WTC11 (cell line): ENCODE measurements around the gene PTCH1. TPM values are rescaled to one million over a fixed set of nuclear protein-coding genes. Genes with fewer than 3 reads are reported as not detected.

ENCODE experiments used
- ATAC-seq: fragments of 200-7000 bp; cut with Tn5 transposase; 2 replicates; pipeline ENCODE4 v1.10.0; 2021; ENCODE audit warnings: mild to moderate bottlenecking, moderate library complexity
- CTCF ChIA-PET: fragments of 300-600 bp; sonication (Branson Sonifier 250); formaldehyde crosslinking; loops from one replicate; lab custom pipeline; 2021; ENCODE audit warnings: antibody characterized with exemption; lab: Charles Lee
- POLR2A ChIA-PET: fragments of 350-600 bp; sonication (Branson Sonifier 250); formaldehyde crosslinking; loops from one replicate; lab custom pipeline; 2021; ENCODE audit warnings: antibody characterized with exemption; lab: Charles Lee
- DNase-seq: peaks from one replicate; pipeline ENCODE4 v3.0.0; 2021; ENCODE audit warnings: low spot score
- H3K27ac Mint-ChIP-seq: 2 replicates; pipeline ENCODE4 v1.8.0; 2021; ENCODE audit warnings: mixed read lengths
- H3K27me3 Mint-ChIP-seq: 2 replicates; pipeline ENCODE4 v1.8.0; 2021; ENCODE audit warnings: low read depth, mild to moderate bottlenecking, moderate library complexity, mixed read lengths
- H3K36me3 Mint-ChIP-seq: 2 replicates; pipeline ENCODE4 v1.8.0; 2021; ENCODE audit warnings: mixed read lengths
- H3K4me1 Mint-ChIP-seq: 2 replicates; pipeline ENCODE4 v1.8.0; 2022; ENCODE audit warnings: mixed read lengths
- H3K4me3 Mint-ChIP-seq: 2 replicates; pipeline ENCODE4 v1.8.0; 2021; ENCODE audit warnings: mild to moderate bottlenecking, moderate library complexity, mixed read lengths
- H3K9me3 Mint-ChIP-seq: 2 replicates; pipeline ENCODE4 v1.8.0; 2021; ENCODE audit warnings: mixed read lengths
- CREM ChIP-seq: sonication (generic); formaldehyde crosslinking; IDR thresholded peaks from 2 replicates; pipeline ENCODE4 v1.8.1; 2022; ENCODE audit warnings: mild to moderate bottlenecking, missing genetic modification reagents, moderate library complexity
- ESRRA ChIP-seq: sonication (generic); formaldehyde crosslinking; IDR thresholded peaks from 2 replicates; pipeline ENCODE4 v1.8.1; 2022; ENCODE audit warnings: mild to moderate bottlenecking, missing genetic modification reagents, borderline replicate concordance
- GRHL2 ChIP-seq: fragments of 250-450 bp; sonication (Bioruptor Pico); IDR thresholded peaks from 2 replicates; pipeline ENCODE4 v1.8.0; 2022; ENCODE audit warnings: mild to moderate bottlenecking, moderate library complexity; ENCODE audit not compliant: insufficient replicate concordance, severe bottlenecking
- JAZF1 ChIP-seq: fragments of 250-450 bp; sonication (Bioruptor Pico); IDR thresholded peaks from 2 replicates; pipeline ENCODE4 v1.9.0; 2021; ENCODE audit warnings: moderate library complexity, mild to moderate bottlenecking, inconsistent platforms
- JUN ChIP-seq: sonication (generic); formaldehyde crosslinking; IDR thresholded peaks from 2 replicates; pipeline ENCODE4 v1.8.0; 2023; ENCODE audit warnings: mild to moderate bottlenecking, missing genetic modification reagents
- NFYB ChIP-seq: sonication (generic); formaldehyde crosslinking; conservative IDR thresholded peaks from 2 replicates; pipeline ENCODE4 v1.8.0; 2022; ENCODE audit warnings: low read depth, missing genetic modification reagents
- NR1H2 ChIP-seq: sonication (generic); formaldehyde crosslinking; IDR thresholded peaks from 2 replicates; pipeline ENCODE4 v1.9.0; 2021; ENCODE audit warnings: mild to moderate bottlenecking, moderate library complexity, missing genetic modification reagents
- NR3C1 ChIP-seq: sonication (generic); formaldehyde crosslinking; conservative IDR thresholded peaks from 2 replicates; pipeline ENCODE4 v1.8.1; 2023; ENCODE audit warnings: low read depth, mild to moderate bottlenecking, missing genetic modification reagents
- OVOL2 ChIP-seq: fragments of 250-450 bp; sonication (Bioruptor Pico); IDR thresholded peaks from 2 replicates; pipeline ENCODE4 v1.9.0; 2021; ENCODE audit warnings: mild to moderate bottlenecking, borderline replicate concordance
- TEAD1 ChIP-seq: sonication (generic); formaldehyde crosslinking; IDR thresholded peaks from 2 replicates; pipeline ENCODE4 v1.8.0; 2022; ENCODE audit warnings: mild to moderate bottlenecking, missing genetic modification reagents
- ZNF121 ChIP-seq: sonication (generic); formaldehyde crosslinking; IDR thresholded peaks from 2 replicates; pipeline ENCODE4 v1.8.0; 2023; ENCODE audit warnings: missing genetic modification reagents
- ZNF263 ChIP-seq: sonication (generic); formaldehyde crosslinking; IDR thresholded peaks from 2 replicates; pipeline ENCODE4 v1.8.1; 2022; ENCODE audit warnings: low read depth, mild to moderate bottlenecking, moderate library complexity, missing genetic modification reagents
- ZNF416 ChIP-seq: fragments of 250-450 bp; sonication (Bioruptor Pico); IDR thresholded peaks from 2 replicates; pipeline ENCODE4 v1.9.0; 2021; ENCODE audit warnings: mild to moderate bottlenecking, inconsistent platforms
- total RNA-seq: library from RNA; stranded (reverse); gene quantifications from 3 replicates; pipeline ENCODE4 v1.2.3, GENCODE V29; 2021
- TF ChIP-seq, protein P1 (sequence below): sonication (generic); formaldehyde crosslinking; IDR thresholded peaks from 2 replicates; pipeline ENCODE4 v1.8.1; 2022; ENCODE audit warnings: missing genetic modification reagents, borderline replicate concordance
- TF ChIP-seq, protein P2 (sequence below): sonication (generic); formaldehyde crosslinking; conservative IDR thresholded peaks from 2 replicates; pipeline ENCODE4 v1.8.1; 2022; ENCODE audit warnings: mild to moderate bottlenecking, missing genetic modification reagents
- TF ChIP-seq, protein P3 (sequence below): sonication (generic); formaldehyde crosslinking; IDR thresholded peaks from 2 replicates; pipeline ENCODE4 v1.8.1; 2023; ENCODE audit warnings: mild to moderate bottlenecking, missing genetic modification reagents, moderate library complexity
- TF ChIP-seq, protein P4 (sequence below): fragments of 250-450 bp; sonication (Bioruptor Pico); IDR thresholded peaks from 2 replicates; pipeline ENCODE4 v1.9.0; 2021; ENCODE audit warnings: mild to moderate bottlenecking, borderline replicate concordance
- TF ChIP-seq, protein P5 (sequence below): sonication (generic); formaldehyde crosslinking; IDR thresholded peaks from 2 replicates; pipeline ENCODE4 v1.8.1; 2023; ENCODE audit warnings: mild to moderate bottlenecking, missing genetic modification reagents, moderate library complexity
- TF ChIP-seq, protein P6 (sequence below): sonication (generic); formaldehyde crosslinking; IDR thresholded peaks from 2 replicates; pipeline ENCODE4 v1.8.0; 2022; ENCODE audit warnings: mild to moderate bottlenecking, missing genetic modification reagents
- TF ChIP-seq, protein P7 (sequence below): sonication (generic); formaldehyde crosslinking; IDR thresholded peaks from 2 replicates; pipeline ENCODE4 v1.8.0; 2022; ENCODE audit warnings: mild to moderate bottlenecking, missing genetic modification reagents

Gene PTCH1
- total RNA-seq, 1 experiment from 2014 or later = 38.0 TPM

DNA sequence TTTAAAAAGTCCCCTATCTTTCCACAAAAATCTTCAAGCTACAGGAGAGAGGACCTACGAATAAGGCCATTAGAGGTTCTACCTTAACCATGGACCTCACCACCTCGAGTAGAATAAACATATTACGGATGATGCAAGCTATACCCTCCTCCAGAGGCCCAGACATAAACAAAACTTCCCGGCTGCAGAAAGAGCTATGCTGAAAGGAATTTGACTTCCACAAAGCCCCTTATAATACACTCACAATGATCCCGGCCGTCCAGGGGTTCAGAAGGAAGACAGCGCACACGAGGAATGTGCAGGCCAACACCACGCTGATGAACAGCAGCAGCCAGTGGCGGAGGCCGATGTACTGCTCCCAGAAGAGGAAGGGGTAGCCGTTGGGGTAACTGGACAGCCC is 59.0 kb downstream of the PTCH1 start (continued):
- TF ChIP-seq, protein P1, sequence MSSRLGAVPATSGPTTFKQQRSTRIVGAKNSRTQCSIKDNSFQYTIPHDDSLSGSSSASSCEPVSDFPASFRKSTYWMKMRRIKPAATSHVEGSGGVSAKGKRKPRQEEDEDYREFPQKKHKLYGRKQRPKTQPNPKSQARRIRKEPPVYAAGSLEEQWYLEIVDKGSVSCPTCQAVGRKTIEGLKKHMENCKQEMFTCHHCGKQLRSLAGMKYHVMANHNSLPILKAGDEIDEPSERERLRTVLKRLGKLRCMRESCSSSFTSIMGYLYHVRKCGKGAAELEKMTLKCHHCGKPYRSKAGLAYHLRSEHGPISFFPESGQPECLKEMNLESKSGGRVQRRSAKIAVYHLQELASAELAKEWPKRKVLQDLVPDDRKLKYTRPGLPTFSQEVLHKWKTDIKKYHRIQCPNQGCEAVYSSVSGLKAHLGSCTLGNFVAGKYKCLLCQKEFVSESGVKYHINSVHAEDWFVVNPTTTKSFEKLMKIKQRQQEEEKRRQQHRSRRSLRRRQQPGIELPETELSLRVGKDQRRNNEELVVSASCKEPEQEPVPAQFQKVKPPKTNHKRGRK (CRISPR knock-in tag) = no peak
- TF ChIP-seq ESRRA (CRISPR knock-in tag) = no peak
- TF ChIP-seq NR1H2 = no peak
- no peak for TF ChIP-seq ZNF416
- TF ChIP-seq, protein P2, sequence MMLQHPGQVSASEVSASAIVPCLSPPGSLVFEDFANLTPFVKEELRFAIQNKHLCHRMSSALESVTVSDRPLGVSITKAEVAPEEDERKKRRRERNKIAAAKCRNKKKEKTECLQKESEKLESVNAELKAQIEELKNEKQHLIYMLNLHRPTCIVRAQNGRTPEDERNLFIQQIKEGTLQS (CRISPR knock-in tag) = no peak

DNA sequence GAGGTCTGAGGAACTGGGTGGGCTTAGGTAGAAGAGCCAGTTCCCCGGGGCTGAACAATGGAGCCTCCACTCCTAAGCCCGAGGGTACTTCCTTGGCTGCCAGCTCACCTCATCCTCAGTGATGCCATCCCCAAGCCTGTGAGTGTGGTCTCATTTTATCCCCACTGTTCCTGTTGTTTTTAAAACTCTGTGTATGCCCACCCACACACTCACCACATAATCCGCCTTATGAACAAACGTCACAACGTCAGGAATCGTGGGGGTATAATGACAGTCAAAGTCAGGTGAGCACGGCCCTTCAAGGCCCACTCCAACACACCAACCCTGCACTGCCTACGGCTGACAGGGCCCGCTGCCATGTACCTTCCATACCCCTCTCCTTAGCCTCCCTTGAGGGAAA is 61.1 kb downstream of the PTCH1 start:
- ATAC-seq (no peak), DNase-seq (no peak)
- TF ChIP-seq, protein P3, sequence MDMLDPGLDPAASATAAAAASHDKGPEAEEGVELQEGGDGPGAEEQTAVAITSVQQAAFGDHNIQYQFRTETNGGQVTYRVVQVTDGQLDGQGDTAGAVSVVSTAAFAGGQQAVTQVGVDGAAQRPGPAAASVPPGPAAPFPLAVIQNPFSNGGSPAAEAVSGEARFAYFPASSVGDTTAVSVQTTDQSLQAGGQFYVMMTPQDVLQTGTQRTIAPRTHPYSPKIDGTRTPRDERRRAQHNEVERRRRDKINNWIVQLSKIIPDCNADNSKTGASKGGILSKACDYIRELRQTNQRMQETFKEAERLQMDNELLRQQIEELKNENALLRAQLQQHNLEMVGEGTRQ (CRISPR knock-in tag) = no peak
- TF ChIP-seq JAZF1 (CRISPR knock-in tag) = no peak
- TF ChIP-seq ZNF121 (CRISPR knock-in tag) = no peak
- TF ChIP-seq TEAD1 (CRISPR knock-in tag) = no peak
- Mint-ChIP-seq H3K36me3 (peaks cover 86% of the 10 kb centered on the region), H3K9me3 (no peaks in the 10 kb centered on the region), H3K27ac (no peak overlapping the region), H3K4me1 (peaks cover 44% of the 10 kb centered on the region), H3K4me3 (no peak overlapping the region), H3K27me3 (no peaks in the 10 kb centered on the region)
- CTCF ChIA-PET = no interaction called here
- POLR2A ChIA-PET = no interaction called here

DNA sequence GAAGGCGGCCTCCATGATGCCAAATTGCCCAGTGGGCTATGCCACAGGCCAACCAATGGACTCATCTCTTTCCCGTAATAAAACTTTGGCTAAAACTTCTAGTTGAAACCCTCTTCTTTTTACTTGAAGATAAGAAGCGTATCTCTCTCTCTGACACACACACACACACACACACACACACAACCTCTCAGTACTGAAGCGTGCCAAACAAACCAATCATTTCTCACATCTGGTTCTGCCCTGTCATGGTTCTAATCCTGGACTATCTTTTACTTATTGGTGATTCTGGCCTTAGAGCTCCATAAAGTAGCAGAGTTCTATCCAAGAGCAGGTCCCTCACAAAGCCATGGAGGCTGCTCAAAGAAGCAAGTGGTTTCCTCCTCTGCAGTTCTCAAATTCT is 64.6 kb downstream of the PTCH1 start:
- peaks cover 64% of the 10 kb centered on the region for H3K4me1 Mint-ChIP-seq
- no peak for ATAC-seq
- CTCF ChIA-PET = interaction anchor here (1.3 kb wide), 1 partner anchor 116 kb away, joined by 5 read pairs; no protein-coding TSS in a partner anchor
- H3K27me3 Mint-ChIP-seq = no peaks in the 10 kb centered on the region
- POLR2A ChIA-PET = no interaction called here
- no peak overlapping the region for H3K4me3 Mint-ChIP-seq
- peaks cover 75% of the 10 kb centered on the region for H3K36me3 Mint-ChIP-seq
- H3K27ac Mint-ChIP-seq = no peak overlapping the region
- DNase-seq = no peak
- no peaks in the 10 kb centered on the region for H3K9me3 Mint-ChIP-seq
- TF ChIP-seq, protein P4, sequence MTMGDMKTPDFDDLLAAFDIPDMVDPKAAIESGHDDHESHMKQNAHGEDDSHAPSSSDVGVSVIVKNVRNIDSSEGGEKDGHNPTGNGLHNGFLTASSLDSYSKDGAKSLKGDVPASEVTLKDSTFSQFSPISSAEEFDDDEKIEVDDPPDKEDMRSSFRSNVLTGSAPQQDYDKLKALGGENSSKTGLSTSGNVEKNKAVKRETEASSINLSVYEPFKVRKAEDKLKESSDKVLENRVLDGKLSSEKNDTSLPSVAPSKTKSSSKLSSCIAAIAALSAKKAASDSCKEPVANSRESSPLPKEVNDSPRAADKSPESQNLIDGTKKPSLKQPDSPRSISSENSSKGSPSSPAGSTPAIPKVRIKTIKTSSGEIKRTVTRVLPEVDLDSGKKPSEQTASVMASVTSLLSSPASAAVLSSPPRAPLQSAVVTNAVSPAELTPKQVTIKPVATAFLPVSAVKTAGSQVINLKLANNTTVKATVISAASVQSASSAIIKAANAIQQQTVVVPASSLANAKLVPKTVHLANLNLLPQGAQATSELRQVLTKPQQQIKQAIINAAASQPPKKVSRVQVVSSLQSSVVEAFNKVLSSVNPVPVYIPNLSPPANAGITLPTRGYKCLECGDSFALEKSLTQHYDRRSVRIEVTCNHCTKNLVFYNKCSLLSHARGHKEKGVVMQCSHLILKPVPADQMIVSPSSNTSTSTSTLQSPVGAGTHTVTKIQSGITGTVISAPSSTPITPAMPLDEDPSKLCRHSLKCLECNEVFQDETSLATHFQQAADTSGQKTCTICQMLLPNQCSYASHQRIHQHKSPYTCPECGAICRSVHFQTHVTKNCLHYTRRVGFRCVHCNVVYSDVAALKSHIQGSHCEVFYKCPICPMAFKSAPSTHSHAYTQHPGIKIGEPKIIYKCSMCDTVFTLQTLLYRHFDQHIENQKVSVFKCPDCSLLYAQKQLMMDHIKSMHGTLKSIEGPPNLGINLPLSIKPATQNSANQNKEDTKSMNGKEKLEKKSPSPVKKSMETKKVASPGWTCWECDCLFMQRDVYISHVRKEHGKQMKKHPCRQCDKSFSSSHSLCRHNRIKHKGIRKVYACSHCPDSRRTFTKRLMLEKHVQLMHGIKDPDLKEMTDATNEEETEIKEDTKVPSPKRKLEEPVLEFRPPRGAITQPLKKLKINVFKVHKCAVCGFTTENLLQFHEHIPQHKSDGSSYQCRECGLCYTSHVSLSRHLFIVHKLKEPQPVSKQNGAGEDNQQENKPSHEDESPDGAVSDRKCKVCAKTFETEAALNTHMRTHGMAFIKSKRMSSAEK = no peak
- TF ChIP-seq, protein P5, sequence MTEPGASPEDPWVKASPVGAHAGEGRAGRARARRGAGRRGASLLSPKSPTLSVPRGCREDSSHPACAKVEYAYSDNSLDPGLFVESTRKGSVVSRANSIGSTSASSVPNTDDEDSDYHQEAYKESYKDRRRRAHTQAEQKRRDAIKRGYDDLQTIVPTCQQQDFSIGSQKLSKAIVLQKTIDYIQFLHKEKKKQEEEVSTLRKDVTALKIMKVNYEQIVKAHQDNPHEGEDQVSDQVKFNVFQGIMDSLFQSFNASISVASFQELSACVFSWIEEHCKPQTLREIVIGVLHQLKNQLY = no peak
- TF ChIP-seq, protein P6, sequence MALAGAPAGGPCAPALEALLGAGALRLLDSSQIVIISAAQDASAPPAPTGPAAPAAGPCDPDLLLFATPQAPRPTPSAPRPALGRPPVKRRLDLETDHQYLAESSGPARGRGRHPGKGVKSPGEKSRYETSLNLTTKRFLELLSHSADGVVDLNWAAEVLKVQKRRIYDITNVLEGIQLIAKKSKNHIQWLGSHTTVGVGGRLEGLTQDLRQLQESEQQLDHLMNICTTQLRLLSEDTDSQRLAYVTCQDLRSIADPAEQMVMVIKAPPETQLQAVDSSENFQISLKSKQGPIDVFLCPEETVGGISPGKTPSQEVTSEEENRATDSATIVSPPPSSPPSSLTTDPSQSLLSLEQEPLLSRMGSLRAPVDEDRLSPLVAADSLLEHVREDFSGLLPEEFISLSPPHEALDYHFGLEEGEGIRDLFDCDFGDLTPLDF (CRISPR knock-in tag) = no peak
- no peak for TF ChIP-seq CREM (CRISPR knock-in tag)
- TF ChIP-seq OVOL2 (CRISPR knock-in tag) = no peak
- no peak for TF ChIP-seq ZNF416
- no peak for TF ChIP-seq NFYB
- no peak for TF ChIP-seq JAZF1 (CRISPR knock-in tag)
- TF ChIP-seq JUN (CRISPR knock-in tag) = no peak
- no peak for TF ChIP-seq NR3C1
- no peak for TF ChIP-seq ZNF263 (CRISPR knock-in tag)
- TF ChIP-seq, protein P7, sequence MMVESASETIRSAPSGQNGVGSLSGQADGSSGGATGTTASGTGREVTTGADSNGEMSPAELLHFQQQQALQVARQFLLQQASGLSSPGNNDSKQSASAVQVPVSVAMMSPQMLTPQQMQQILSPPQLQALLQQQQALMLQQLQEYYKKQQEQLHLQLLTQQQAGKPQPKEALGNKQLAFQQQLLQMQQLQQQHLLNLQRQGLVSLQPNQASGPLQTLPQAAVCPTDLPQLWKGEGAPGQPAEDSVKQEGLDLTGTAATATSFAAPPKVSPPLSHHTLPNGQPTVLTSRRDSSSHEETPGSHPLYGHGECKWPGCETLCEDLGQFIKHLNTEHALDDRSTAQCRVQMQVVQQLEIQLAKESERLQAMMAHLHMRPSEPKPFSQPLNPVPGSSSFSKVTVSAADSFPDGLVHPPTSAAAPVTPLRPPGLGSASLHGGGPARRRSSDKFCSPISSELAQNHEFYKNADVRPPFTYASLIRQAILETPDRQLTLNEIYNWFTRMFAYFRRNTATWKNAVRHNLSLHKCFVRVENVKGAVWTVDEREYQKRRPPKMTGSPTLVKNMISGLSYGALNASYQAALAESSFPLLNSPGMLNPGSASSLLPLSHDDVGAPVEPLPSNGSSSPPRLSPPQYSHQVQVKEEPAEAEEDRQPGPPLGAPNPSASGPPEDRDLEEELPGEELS (CRISPR knock-in tag) = no peak
- TF ChIP-seq GRHL2 (CRISPR knock-in tag) = no peak
- TF ChIP-seq, protein P3 (CRISPR knock-in tag) = no peak
